Ovary (tissue), 3 donors: ENCODE results near the gene PEX5.

Experiments used
- POLR2A ChIP-seq: fragments of 450-650 bp; IDR thresholded peaks from one replicate; pipeline ENCODE4 v1.6.1; 2017; ENCODE audit warnings: antibody characterized with exemption, mild to moderate bottlenecking, moderate library complexity
- TF ChIP-seq, protein P1 (sequence below), 3 donors: fragments of 450-650 bp in 2 of 3; fragments of 200-600 bp in 1 of 3; IDR thresholded peaks; one replicate each; pipeline versions ENCODE4 v1.5.1 to v1.8.0; 2016 to 2022; ENCODE audit warnings: antibody characterized with exemption in 3 of 3, mild to moderate bottlenecking in 1 of 3
- donor health status: DM: no; HTN: no; CAD: no.

DNA sequence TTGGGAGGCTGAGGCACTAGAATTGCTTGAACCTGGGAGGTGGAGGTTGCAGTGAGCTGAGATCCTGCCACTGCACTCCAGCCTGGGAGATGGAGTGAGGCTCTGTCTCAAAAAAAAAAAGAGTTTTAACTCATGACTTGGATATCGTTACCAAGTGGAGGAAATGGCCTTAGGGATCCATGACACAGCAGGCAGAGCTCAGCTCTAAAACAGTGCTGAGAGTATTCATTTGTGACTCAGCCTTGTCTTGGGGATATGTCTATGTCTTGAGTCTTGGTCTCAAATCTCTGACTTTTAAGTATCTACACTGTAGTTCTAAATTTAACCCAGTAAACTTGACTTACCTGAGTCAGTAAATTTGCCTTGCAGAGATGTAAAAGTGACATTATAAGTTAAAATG is 8.8 kb upstream of the PEX5 start:
- no peak for TF ChIP-seq POLR2A
- TF ChIP-seq, protein P1, sequence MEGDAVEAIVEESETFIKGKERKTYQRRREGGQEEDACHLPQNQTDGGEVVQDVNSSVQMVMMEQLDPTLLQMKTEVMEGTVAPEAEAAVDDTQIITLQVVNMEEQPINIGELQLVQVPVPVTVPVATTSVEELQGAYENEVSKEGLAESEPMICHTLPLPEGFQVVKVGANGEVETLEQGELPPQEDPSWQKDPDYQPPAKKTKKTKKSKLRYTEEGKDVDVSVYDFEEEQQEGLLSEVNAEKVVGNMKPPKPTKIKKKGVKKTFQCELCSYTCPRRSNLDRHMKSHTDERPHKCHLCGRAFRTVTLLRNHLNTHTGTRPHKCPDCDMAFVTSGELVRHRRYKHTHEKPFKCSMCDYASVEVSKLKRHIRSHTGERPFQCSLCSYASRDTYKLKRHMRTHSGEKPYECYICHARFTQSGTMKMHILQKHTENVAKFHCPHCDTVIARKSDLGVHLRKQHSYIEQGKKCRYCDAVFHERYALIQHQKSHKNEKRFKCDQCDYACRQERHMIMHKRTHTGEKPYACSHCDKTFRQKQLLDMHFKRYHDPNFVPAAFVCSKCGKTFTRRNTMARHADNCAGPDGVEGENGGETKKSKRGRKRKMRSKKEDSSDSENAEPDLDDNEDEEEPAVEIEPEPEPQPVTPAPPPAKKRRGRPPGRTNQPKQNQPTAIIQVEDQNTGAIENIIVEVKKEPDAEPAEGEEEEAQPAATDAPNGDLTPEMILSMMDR (IDR thresholded peaks at IDR 0.05) = no peak
